ENCODE results near the gene CCDC171.
"Not testable (repeated sequence)": the region's sequence is repeated elsewhere in the genome, so short reads cannot be mapped to it uniquely, and the experiment has no call there.

The CCDC171 gene

DNA sequence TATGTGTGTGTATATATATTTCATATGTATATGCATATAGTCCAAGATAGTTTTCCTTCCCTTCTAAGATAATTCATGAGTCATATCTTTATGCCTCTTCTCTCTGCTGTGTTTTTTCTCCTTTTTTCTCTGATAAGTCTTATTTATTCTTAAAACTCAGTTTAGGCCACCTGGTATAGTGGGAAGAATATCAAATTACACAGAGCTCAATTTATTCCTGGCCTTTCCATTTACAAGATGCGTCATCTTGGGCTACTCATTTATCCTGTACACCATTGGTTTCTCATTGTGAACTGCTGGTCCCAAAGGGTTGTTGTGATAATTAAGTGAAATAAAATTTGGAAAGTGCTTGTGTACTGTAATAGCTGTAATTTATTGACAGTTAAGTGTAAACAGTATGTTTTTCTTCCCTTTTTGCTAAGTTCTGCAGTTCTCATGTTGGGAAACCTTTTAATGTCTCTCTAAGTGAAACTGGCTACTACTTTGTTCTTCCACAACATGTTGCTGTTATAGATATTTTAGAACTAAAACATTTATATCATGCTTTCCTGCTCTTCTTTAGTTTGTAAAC is 19.4 kb downstream of the CCDC171 start:
- H3K36me3 ChIP-seq (replicated peaks), result no peaks in the 10 kb centered on the region
- DNase-seq, result no peak
- no peak overlapping the region for H3K4me3 ChIP-seq (ENCODE audit: low read depth, low read length)
- in situ Hi-C loops (cut with HindIII; ENCODE audit: low pct_ligation_motif_present, low sequenced_read_pairs), result no loop called here
- H3K27ac ChIP-seq, result no peak overlapping the region
- TF ChIP-seq, protein P1, sequence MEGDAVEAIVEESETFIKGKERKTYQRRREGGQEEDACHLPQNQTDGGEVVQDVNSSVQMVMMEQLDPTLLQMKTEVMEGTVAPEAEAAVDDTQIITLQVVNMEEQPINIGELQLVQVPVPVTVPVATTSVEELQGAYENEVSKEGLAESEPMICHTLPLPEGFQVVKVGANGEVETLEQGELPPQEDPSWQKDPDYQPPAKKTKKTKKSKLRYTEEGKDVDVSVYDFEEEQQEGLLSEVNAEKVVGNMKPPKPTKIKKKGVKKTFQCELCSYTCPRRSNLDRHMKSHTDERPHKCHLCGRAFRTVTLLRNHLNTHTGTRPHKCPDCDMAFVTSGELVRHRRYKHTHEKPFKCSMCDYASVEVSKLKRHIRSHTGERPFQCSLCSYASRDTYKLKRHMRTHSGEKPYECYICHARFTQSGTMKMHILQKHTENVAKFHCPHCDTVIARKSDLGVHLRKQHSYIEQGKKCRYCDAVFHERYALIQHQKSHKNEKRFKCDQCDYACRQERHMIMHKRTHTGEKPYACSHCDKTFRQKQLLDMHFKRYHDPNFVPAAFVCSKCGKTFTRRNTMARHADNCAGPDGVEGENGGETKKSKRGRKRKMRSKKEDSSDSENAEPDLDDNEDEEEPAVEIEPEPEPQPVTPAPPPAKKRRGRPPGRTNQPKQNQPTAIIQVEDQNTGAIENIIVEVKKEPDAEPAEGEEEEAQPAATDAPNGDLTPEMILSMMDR (IDR thresholded peaks at IDR 0.05; ENCODE audit: low read depth, low read length, missing control alignments), result no peak
- no peaks in the 10 kb centered on the region for H3K27me3 ChIP-seq (replicated peaks)

- Histone ChIP-seq H3K36me3 (replicated peaks) (no peaks in the 10 kb centered on the region), H3K27me3 (replicated peaks) (no peaks in the 10 kb centered on the region), H3K27ac (no peak overlapping the region), H3K4me3 (ENCODE audit: low read depth, low read length) (no peak overlapping the region)
- DNase-seq, result no peak
- TF ChIP-seq, protein P1 (IDR thresholded peaks at IDR 0.05; ENCODE audit: low read depth, low read length, missing control alignments), result no peak
- in situ Hi-C loops (cut with HindIII; ENCODE audit: low pct_ligation_motif_present, low sequenced_read_pairs), result no loop called here
Measured at GRCh38 chr9:15576350-15577050, 23.7 kb downstream of the CCDC171 start.

DNA sequence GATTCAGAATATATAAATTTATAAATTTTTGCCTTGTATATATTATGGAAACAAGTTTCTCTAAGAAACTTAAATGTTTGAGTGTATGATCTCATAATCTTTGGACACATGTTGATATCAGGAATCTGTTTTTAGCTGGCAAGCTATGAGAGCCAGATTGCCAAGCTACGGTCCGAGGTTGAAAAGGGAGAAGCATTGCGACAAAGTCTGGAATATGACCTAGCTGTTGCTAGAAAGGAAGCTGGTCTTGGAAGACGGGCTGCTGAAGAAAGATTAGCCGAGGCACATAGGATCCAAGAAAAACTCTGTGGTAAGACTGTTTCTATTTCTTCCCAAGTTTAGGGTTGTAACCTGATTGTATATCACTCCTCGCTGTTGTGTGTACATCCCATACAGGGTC is 25.9 kb downstream of the CCDC171 start:
- DNase-seq, result no peak
- in situ Hi-C loops (cut with HindIII; ENCODE audit: low pct_ligation_motif_present, low sequenced_read_pairs), result no loop called here
- Histone ChIP-seq H3K4me3 (ENCODE audit: low read depth, low read length) (no peak overlapping the region), H3K36me3 (replicated peaks) (no peaks in the 10 kb centered on the region), H3K27me3 (replicated peaks) (no peaks in the 10 kb centered on the region), H3K27ac (no peak overlapping the region)
- TF ChIP-seq, protein P1 (IDR thresholded peaks at IDR 0.05; ENCODE audit: low read depth, low read length, missing control alignments), result no peak

DNA sequence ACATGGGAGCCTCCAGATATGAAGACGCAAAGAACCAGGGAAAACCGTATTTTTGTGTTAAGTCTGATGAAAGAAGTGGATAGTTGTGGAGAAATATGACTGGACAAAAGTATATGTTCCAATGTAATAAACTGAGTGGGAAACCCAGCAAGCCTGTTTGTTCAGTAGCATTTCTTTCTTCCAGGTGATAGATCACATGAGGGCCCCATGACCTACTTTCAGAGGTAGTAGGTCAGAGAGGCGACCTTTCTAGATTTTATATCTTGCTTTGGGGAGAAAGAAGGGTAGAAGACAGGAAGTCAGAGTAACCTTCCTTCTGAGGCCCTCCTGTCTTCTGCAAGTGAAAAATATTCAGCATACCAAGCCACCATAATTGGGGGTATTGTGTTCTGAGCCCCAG is 31.5 kb downstream of the CCDC171 start:
- H3K36me3 ChIP-seq (replicated peaks), result no peaks in the 10 kb centered on the region
- TF ChIP-seq, protein P1 (IDR thresholded peaks at IDR 0.05; ENCODE audit: low read depth, low read length, missing control alignments), result no peak
- DNase-seq, result no peak
- in situ Hi-C loops (cut with HindIII; ENCODE audit: low pct_ligation_motif_present, low sequenced_read_pairs), result no loop called here
- no peak overlapping the region for H3K27ac ChIP-seq
- no peaks in the 10 kb centered on the region for H3K27me3 ChIP-seq (replicated peaks)
- H3K4me3 ChIP-seq (ENCODE audit: low read depth, low read length), result no peak overlapping the region

DNA sequence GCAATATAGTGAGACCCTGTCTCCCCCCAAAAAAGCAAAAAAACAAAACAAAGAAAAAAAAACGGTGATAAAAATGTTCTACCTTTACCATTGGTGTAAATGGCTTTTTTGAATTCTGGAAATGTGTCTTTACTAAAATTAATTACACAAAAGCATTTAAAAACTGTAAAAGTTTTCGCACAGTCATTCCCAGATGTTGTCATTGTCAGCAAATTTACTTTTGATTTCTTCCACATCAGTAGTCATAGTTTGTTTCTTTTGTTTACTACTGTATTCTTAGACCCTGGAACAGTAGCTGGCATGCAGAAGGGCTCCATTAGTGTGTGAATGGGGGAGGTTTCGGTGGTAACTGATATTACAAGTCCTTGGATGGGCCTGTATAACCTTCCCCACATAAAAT is 39.5 kb downstream of the CCDC171 start:
- Histone ChIP-seq H3K27ac (no peak overlapping the region), H3K4me3 (ENCODE audit: low read depth, low read length) (no peak overlapping the region), H3K27me3 (replicated peaks) (no peaks in the 10 kb centered on the region), H3K36me3 (replicated peaks) (no peaks in the 10 kb centered on the region)
- no peak for DNase-seq
- TF ChIP-seq, protein P1 (IDR thresholded peaks at IDR 0.05; ENCODE audit: low read depth, low read length, missing control alignments), result no peak
- in situ Hi-C loops (cut with HindIII; ENCODE audit: low pct_ligation_motif_present, low sequenced_read_pairs), result no loop called here

DNA sequence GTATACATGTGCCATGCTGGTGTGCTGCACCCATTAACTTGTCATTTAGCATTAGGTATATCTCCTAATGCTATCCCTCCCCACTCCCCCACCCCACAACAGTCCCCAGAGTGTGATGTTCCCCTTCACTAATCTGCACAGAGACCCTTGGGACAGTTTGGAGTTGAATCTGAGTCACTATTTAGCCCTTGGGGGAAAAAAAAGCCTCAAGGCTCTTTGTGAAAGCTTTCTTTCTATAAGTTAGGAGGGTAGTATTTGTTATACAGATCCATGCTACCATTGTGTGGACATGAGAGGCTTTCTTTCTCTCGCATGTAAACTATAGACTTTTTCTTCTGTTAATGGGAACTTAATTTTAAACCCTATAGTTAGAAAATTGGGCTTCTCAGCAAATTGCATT is 40.1 kb downstream of the CCDC171 start:
- H3K36me3 ChIP-seq (replicated peaks); in situ Hi-C loops (cut with HindIII; ENCODE audit: low pct_ligation_motif_present, low sequenced_read_pairs); H3K27ac ChIP-seq; H3K27me3 ChIP-seq (replicated peaks); H3K4me3 ChIP-seq (ENCODE audit: low read depth, low read length); DNase-seq: not testable (repeated sequence)

DNA sequence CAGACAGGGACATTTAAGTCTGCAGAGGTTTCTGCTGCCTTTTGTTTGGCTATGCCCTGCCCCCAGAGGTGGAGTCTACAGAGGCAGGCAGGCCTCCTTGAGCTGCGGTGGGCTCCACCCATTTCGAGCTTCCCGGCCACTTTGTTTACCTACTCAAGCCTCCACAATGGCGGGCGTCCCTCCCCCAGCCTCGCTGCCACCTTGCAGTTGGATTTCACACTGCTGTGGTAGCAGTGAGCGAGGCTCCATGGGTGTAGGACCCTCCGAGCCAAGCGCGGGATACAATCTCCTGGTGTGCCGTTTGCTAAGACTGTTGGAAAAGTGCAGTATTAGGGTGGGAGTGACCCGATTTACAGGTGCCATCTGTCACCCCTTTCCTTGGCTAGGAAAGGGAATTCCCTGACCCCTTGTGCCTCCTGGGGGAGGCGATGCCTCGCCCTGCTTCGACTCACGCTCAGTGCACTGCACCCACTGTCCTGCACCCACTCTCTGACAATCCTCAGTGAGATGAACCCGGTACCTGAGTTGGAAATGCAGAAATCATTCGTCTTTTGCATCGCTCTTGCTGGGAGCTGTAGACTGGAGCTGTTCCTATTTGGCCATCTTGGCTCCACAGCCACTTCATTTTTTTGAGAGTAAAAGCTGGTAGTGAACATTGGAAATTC is 48.0 kb downstream of the CCDC171 start:
- H3K4me3 ChIP-seq (ENCODE audit: low read depth, low read length); H3K36me3 ChIP-seq (replicated peaks); DNase-seq; H3K27ac ChIP-seq; in situ Hi-C loops (cut with HindIII; ENCODE audit: low pct_ligation_motif_present, low sequenced_read_pairs); H3K27me3 ChIP-seq (replicated peaks): not testable (repeated sequence)

Data from brain microvascular endothelial cell (primary cell).